GM21723 (cell line): ENCODE measurements around the gene ERRFI1.
"Not testable (repeated sequence)": the region's sequence is repeated elsewhere in the genome, so short reads cannot be mapped to it uniquely, and the experiment has no call there.

Experiments
- ATAC-seq: cut with Tn5 transposase; IDR thresholded peaks from one replicate; pipeline ENCODE4 v1.9.1; 2021; ENCODE audit warnings: mild to moderate bottlenecking, moderate library complexity; ENCODE audit not compliant: unreplicated experiment

ERRFI1 gene

GRCh38 chr1:8026153-8026975 lies at the start of gene ERRFI1:
ERRFI1 (minus strand) TSS chr1:8026309; CDS start chr1:8015619, 10,690 bp downstream.
- peak; percentile 85 for ATAC-seq

- no peak for ATAC-seq
Measured at GRCh38 chr1:8075511-8076051, 49.5 kb upstream of the ERRFI1 start.

- no peak for ATAC-seq
Measured at GRCh38 chr1:8073112-8073855, 47.2 kb upstream of the ERRFI1 start.

- ATAC-seq: no peak
Measured at GRCh38 chr1:8070381-8070811, 44.3 kb upstream of the ERRFI1 start.

- not testable (repeated sequence) for ATAC-seq
Measured at GRCh38 chr1:8069614-8070320, 43.7 kb upstream of the ERRFI1 start.

GRCh38 chr1:8065369-8065768 lies 39.3 kb upstream of the ERRFI1 start:
- no peak for ATAC-seq

GRCh38 chr1:8063298-8064036 lies 37.4 kb upstream of the ERRFI1 start:
- ATAC-seq: no peak

- ATAC-seq: no peak
Measured at GRCh38 chr1:8062861-8063260, 36.8 kb upstream of the ERRFI1 start.

GRCh38 chr1:8061673-8062386 lies 35.7 kb upstream of the ERRFI1 start:
- ATAC-seq: no peak

GRCh38 chr1:8061210-8061609 lies 35.1 kb upstream of the ERRFI1 start:
- ATAC-seq: no peak

GRCh38 chr1:8059161-8059622 lies 33.1 kb upstream of the ERRFI1 start:
- ATAC-seq: no peak

GRCh38 chr1:8057779-8058178 lies 31.7 kb upstream of the ERRFI1 start:
- ATAC-seq: not testable (repeated sequence)

- ATAC-seq: no peak
Measured at GRCh38 chr1:8055973-8056372, 29.9 kb upstream of the ERRFI1 start.

- ATAC-seq: no peak
Measured at GRCh38 chr1:8053878-8054567, 27.9 kb upstream of the ERRFI1 start.

- no peak for ATAC-seq
Measured at GRCh38 chr1:8051650-8052049, 25.5 kb upstream of the ERRFI1 start.

- not testable (repeated sequence) for ATAC-seq
Measured at GRCh38 chr1:8049229-8049628, 23.1 kb upstream of the ERRFI1 start.

- ATAC-seq: no peak
Measured at GRCh38 chr1:8047686-8048445, 21.8 kb upstream of the ERRFI1 start.

GRCh38 chr1:8047112-8047511 lies 21.0 kb upstream of the ERRFI1 start:
- no peak for ATAC-seq
